Suppressor macrophage (primary cell): ENCODE results near the gene MXI1.

Source experiments
- DNase-seq, 4 experiments: peaks; one replicate each; pipeline ENCODE4 v3.0.0-alpha.2; 2020 to 2022

Gene MXI1

GRCh38 chr10:110276603-110277002, 69.2 kb downstream of the MXI1 start:
- DNase-seq: no peak

GRCh38 chr10:110277591-110277990, 70.2 kb downstream of the MXI1 start:
- DNase-seq: no peak

GRCh38 chr10:110278562-110279406, 71.4 kb downstream of the MXI1 start:
- DNase-seq: no peak

- peak; percentile 83 to 90 (median 85) for DNase-seq
Measured at GRCh38 chr10:110279407-110279986, 72.1 kb downstream of the MXI1 start.

DNA sequence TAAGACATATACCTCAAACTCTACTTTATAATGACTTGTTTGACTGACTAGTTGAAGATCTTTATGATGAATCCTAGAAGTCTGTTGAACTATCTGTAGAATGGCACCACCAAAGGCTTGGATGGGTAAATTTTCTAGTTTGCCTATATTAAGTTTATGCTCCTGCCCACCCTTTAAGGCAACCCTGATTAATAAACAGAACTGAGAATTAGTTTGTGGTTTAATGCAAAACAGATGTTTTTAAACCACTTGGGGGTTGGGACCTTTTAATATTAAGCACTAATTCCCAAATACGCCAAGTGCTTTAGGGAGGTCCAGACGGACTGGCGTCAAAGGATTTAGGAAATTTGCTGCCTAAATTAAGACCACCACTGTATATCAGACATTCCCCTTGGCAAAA, 76.9 kb downstream of the MXI1 start:
- DNase-seq: no peak

GRCh38 chr10:110285501-110285900, 78.1 kb downstream of the MXI1 start:
- no peak for DNase-seq

DNA sequence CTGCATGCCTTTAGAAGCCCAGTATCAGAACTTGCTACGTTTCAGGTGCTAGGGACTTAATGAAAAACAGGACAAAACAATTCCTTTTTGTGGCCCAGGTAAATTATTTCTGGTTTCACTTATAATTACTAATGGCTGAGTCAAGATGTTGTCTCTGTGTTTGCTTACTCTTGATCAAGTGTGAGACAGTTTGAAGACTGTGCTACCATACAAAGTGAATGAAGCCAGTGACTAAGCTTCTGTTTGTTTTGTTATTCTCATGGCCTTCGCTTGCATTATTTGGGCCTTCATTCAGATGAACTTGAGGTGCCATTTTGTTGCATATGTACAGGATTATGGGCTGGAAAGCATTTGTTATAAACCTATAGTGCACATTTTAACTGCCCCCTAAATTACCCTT, 79.4 kb downstream of the MXI1 start:
- DNase-seq: no peak

GRCh38 chr10:110296966-110297365, 89.6 kb downstream of the MXI1 start:
- DNase-seq: no peak

DNA sequence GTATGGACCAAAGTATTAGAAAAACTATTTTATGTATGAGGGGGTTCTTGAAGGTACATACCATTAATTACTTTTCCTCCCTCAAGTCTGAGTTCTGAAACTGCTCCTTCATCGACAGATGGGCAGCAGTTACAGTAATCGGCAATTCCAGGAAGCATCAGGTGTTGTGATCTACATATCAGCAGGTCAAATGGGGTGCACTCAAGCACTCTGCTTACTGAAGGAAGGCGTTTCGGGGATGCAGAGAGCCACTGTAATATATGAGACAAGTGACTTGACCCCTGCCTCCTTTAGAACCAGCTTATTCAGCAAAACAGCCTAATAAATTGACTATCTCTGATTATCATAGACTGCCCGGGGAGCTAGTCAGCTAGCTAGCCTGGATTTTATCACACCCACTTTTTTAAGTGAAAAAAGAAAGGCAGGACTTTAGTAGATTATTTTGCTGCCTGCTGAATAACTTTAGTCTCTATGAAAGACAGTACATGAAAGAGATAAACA, 93.1 kb downstream of the MXI1 start:
- DNase-seq: no peak

DNA sequence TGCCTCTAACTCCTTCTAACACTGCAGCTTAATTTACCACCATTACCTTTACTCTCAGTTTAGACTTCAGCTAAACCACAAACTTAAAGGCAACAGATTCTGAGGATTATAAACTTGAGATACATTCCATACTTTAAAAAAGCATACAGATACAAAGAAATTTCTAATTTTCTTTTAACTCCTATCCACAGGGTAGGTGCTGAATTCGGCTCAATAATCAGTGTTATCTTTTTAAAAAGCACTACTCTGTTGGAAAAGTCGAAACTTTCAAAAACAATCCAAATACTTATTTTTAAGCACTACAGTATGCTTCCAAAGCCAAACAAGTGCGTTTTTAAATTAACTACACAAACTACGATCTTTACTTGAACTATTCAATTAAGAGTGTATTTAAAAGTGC, 96.3 kb downstream of the MXI1 start:
- DNase-seq: no peak

DNA sequence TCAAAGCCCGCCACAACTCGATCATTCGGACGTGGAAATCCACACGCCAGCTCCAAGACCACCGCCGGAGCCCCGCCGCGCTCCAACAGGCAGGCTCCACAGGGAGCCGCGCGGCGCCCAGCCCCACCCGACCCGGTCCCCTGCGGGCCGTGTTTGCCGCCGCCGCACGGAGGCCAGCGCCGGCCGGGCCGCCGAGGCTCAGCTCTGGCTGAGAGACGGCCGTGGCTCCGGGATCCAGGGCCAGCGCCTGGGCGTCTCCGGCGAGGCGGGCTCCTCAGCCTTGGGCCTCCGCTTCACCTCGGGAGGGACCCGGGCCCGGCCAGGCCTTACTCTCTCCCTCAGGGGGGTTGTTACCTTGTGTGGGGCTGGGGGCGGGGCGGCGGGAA, 97.0 kb downstream of the MXI1 start:
- DNase-seq: peak; percentile 49 to 71 (median 55)

DNA sequence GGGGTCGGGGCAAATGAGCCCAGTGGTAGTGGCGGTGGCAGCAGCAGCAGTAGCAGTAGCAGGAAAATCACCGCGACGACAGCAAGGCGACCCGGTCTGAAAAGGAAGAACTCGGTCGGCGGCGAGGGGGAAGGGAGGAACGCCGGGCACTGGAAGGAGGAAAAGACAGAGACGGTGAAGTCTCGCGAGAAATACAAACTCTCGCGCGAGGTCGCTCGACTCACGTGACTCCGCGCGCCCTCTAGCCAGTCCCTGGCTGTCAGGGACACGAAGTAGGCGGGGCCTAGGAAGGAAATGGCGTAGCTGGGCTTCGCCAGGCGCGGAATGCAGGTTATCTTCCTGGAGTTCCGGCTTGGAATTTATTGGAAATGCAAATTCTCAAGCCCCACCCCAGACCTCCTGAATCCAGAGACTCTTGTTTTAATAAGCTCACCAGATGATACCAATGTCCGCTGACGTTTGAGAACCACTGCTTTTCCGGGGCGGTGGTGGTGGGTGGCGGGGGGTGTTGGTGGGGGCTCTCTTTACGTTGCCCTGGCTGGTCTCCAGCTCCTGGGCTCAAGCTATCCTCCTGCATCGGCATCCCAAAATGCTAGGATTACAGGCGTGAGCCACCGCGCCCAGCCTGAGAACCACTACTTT, 97.5 kb downstream of the MXI1 start, which contains the start of gene SMNDC1:
TSS of gene SMNDC1 (minus strand) at position 141 of the 642 bp plus-strand sequence. CDS start 1,333 bp downstream, outside the sequence.
- peak; percentile 99 to 100 (median 99) for DNase-seq

GRCh38 chr10:110305767-110306451, 98.5 kb downstream of the MXI1 start:
- peak; percentile 58 to 90 (median 77) for DNase-seq

GRCh38 chr10:110306452-110306768, 99.0 kb downstream of the MXI1 start:
- no peak for DNase-seq

DNA sequence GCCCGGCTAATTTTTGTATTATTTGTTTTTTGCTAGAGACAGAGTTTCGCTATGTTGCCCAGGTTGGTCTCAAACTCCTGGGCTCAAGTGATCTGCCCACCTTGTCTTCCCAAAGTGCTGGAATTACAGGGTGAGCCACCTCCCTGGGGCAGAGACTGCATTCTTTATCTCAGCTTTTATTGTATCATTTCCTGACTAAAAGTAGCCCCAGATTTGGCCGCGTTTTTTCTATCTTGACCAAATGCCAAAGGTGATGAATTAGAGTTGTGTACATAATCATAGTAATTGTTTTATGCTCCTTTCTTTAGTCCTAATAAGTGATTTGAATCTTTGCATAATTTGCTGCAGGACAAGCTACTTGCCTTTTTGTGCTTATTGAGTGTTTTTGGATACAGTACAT, 100.4 kb downstream of the MXI1 start:
- no peak for DNase-seq

DNA sequence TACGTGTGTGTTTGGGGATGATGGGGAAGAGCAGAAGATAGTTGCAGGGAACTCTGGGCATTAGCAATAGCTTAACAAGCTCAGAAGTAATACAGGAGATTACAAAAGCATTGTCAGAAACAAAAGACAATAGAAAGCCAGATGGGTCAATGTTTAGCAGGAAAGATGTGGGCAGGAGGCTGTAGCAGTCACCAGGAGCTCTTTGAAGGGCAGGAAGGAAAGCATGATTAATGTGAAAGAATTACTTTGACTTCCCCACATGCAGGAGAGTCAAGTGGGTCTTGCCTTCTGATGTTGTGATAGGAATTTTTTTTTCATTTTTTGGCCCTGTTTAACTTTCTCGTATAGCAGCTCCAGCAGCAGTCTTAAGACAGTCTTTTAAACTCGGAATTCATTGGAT, 103.3 kb downstream of the MXI1 start:
- DNase-seq: peak; percentile 23 to 72 (median 46)

- peak; percentile 48 to 83 (median 64) for DNase-seq
Measured at GRCh38 chr10:110311357-110311949, 104.0 kb downstream of the MXI1 start.

- DNase-seq: no peak
Measured at GRCh38 chr10:110312206-110312605, 104.8 kb downstream of the MXI1 start.

DNA sequence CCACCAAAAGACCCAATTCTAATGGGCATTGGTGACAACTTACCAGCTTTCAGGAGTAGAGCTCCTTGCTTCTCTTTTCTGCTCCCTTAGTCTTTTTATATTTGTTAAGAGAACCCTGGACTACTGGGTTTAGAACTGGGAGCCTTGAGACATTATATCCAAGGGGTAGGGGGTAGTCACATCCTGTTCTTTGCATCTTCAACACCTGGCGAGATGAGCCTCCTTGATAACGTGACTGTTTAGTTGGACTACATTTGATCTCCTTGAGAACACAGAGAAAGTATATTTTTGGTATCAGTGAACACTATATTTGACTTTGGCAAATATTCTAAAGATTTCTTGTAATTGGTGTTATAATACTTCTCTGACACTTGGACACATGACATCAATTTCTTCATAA, 106.3 kb downstream of the MXI1 start:
- no peak for DNase-seq

DNA sequence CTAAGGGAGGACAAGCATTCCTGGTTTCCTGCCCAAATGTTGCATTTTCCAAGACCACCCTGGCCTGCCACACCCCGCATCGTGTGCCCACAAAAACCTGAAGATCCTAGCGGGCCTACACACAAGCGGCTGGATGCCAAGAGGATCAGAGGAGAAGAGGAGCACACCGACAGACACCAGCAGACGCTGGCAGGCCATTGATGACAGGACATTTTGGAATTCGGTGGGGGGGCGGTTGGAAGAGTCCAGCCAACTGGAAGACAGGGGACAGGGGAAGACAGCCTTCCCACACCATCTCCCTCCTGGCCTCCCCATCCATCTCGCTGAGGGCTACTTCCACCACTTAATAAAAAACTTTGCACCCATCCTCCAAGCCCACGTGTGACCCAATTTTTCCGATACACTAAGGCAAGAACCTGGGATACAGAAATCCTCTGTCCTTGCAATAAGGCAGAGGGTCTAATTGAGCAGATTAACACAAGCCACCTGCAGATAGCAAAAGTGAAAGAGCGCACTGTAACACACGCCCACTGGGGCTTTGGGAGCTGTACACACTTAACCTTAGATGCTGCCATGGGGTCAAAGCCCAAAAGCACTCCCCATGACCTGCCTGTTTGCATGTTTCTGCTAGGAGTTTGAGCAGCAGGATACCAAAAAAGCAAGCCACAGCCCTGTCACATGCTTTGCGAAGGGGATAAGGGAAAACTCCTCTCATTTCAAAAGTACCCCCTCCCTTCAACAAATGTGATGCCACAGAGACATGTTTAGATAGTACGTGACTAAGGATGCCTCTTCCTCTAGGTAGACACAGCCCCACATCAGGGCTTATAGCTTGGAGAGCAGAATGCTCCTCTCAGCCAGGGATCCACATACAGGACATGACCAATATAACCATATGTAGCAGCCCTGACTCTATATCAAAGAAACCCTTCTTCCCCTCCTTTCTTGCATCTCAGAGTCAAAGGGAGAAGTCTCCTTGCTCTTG, 110.8 kb downstream of the MXI1 start:
- DNase-seq: no peak
